ENCODE results near the gene VPS52.
A peak's percentile ranks its signal among the peaks of the same experiment; 100 is the strongest.

VPS52 gene

DNA sequence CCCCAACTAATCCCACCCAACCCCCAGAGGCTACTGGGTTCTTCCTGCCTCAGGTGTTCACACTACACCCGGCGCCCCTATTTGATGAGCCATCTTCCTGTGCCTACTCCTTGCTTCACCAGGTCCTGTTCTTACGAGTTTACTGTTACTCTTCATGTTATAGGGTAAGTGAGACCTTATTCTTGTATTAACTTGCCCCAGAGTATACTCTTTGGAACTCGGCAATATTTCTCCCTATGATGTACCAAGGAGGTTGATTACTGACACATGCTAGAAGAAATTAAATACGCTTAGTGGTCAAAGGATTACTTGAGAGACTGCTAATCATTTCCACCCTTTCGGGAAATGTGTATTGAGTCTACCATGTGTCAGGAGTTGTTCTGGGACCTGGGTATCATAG is 54.4 kb downstream of the VPS52 start:
- Histone ChIP-seq H3K4me3 (no peak overlapping the region), H3K27ac (no peak overlapping the region)

GRCh38 chr6:33216117-33216649 is 55.5 kb downstream of the VPS52 start:
- Histone ChIP-seq H3K27ac (no peak overlapping the region), H3K4me3 (no peak overlapping the region)

DNA sequence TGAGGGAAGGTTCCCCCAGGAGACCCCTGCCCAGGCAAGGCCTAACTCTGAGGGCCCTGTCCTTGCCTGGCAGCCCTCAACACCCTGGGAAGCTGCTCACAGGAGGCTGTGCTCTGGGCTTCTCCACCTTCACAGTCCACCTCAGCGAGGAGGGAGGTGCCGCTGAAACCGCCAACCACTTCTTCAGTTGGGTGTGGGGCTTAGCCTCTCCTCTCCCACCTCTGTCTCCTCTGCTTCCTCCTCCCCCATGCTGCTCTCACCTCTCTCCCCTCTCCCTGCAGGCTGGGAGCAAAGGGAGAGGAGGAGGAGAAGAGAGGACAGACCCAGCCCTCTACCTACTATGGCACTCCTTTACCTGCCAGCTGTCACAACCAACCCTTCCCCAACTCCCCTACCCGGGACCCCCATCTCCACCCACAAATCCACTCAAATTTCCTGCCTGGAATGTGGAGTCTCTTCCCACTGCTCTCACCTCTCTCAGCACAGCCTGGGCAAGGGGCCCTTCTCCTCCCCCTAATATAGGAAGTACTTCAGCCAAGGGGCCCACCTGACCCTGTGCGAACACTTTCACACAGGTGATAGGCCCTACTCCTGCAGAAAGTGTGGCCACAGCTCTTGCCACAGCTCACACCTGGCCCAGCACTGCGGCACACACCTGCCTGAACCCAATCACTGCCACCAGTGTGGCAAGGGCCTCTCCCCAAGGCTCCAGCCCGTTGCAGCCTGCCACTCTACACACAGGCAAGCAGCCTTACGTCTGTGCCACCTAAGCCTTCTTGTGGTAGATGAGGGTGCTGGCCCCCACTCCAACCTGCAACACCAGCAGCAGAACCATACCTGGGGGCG is 56.2 kb downstream of the VPS52 start:
- Histone ChIP-seq H3K4me3 (no peak overlapping the region), H3K27ac (no peak overlapping the region)

GRCh38 chr6:33213989-33214335 is 57.7 kb downstream of the VPS52 start:
- Histone ChIP-seq H3K4me3 (peak overlapping the region in 3 of 7 experiments; percentile 32 to 43 (median 39)), H3K27ac (peak overlapping the region in 4 of 21 experiments; percentile 3 to 72 (median 39))

DNA sequence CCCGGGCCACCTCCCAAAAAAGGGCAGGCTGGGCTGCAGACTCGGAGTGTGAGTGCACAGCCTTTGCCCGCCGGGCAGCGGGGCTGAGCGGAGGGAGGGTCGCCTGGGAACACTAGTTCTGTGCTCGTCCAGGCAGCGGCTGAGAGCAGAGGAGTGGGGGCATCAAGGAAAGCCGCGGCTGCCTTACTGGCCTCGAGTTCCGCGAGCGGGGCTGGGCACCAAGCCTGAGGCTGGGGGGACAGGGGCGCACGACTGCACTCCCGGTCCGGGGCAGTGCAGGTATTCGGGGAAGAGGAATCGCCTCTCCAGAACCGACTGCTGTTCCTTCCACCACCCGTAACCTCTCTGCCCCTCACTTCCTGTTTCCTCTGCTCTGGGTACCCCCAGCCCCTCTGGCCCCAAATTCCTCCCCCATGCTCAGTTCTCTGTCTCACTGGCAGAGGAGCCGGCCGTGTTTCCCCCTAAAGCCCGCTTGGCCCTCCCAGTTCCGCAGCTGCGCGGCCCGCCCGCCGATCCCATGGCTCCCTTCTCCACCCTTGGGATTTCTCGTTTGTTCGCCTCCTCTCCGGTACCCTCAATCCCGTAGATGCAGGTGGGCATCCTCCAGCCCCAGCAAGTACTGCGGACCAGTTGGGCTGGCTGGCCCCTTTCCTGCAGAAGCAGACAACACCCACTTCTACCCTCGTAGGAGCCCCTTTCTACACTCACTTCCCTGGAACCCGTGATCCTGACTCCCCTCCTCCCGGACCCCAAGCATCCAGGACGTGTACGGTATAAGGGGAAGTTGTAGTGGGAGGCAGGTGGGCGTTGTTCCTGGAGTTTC is 58.3 kb downstream of the VPS52 start:
- Histone ChIP-seq H3K27ac (peak overlapping the region in 10 of 21 experiments; percentile 1 to 72 (median 42)), H3K4me3 (peak overlapping the region; percentile 18 to 43 (median 32))

- H3K27ac ChIP-seq: peak overlapping the region in 9 of 21 experiments; percentile 1 to 72 (median 45)
- peak overlapping the region; percentile 18 to 43 (median 32) for H3K4me3 ChIP-seq
Measured at GRCh38 chr6:33212857-33213165, 58.9 kb downstream of the VPS52 start.

DNA sequence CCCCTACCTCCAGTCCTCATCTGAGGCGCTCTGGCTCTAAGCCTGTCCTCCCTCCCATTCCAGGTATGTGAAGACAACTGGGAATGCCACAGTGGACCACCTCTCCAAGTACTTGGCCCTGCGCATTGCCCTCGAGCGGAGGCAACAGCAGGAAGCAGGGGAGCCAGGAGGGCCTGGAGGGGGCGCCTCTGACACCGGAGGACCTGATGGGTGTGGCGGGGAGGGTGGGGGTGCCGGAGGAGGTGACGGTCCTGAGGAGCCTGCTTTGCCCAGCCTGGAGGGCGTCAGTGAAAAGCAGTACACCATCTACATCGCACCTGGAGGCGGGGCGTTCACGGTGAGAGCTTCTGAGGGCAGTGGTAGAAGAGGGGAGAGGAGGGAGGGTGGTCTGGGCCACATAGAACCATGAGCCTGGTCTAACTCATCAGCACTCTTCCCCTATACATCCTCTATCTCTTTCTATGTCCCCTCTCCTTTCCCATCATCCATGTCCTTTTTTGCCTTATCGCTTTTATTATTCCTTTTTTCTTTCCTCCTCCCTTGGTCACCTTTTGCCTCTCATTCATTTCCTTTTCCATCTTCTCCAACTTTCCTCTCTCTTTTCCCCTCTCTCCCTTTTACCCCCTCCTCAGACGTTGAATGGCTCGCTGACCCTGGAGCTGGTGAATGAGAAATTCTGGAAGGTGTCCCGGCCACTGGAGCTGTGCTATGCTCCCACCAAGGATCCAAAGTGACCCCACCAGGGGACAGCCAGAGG is 59.8 kb downstream of the VPS52 start:
- no peak overlapping the region for H3K27ac ChIP-seq
- H3K4me3 ChIP-seq: no peak overlapping the region

DNA sequence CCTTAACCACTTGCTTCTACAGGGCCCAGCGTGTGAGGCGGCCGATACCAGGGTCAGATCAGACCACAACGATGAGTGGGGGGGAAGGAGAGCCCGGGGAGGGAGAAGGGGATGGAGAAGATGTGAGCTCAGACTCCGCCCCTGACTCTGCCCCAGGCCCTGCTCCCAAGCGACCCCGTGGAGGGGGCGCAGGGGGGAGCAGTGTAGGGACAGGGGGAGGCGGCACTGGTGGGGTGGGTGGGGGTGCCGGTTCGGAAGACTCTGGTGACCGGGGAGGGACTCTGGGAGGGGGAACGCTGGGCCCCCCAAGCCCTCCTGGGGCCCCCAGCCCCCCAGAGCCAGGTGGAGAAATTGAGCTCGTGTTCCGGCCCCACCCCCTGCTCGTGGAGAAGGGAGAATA is 60.5 kb downstream of the VPS52 start:
- no peak overlapping the region for H3K27ac ChIP-seq
- no peak overlapping the region for H3K4me3 ChIP-seq

DNA sequence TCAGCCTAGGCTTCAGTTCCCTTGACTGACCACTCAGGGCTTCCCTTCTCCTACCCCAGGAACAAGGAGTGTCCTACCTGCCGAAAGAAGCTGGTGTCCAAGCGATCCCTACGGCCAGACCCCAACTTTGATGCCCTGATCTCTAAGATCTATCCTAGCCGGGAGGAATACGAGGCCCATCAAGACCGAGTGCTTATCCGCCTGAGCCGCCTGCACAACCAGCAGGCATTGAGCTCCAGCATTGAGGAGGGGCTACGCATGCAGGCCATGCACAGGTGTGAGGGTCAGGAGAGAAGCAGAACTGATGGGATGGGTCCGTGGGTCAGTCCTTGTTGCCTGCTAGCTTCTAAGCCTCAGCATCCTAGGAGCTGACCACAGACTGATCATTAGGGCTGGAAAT is 61.8 kb downstream of the VPS52 start:
- Histone ChIP-seq H3K4me3 (no peak overlapping the region), H3K27ac (no peak overlapping the region)

DNA sequence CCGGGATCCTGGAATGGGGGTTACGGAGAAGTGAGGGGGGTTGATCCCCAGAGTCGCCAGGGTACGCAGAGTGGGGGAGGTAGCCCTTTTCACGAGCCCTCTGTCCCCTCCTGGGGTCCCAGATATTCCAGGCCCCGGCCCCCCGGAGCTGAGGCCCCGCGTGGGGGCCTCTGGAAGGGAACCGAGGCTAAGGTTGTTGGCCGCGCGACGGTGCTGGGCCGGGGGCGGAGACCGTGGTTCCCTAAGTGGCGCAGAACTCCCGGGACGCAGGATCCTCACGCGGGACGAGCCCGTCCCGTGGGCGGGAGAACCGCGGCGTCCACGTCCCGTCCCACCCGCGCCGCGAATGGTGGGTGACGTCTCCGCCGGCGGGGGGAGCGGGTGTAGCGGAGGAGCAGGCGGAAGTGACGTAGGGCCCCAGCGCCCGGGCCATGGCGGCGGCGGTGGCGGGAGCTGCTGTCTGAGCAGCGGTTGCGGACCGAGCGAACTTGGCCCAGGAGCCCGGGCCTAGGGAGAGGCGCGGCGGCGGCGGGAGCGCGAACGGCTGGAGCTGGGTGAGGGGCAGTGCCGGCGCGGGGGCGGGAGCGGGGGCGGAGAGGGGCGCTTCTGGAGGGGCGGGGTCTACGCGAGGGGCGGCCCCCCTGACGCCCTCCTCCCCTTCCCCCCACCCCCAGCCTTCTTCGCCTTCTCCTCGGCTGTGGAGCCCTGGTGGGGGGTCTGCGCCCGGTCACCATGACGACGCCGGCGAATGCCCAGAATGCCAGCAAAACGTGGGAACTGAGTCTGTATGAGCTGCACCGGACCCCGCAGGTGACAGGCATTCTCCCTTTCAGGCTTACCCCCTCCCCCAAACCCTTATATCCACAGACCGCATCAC is 63.3 kb downstream of the VPS52 start, which contains the start of gene RING1:
TSS of gene RING1 (plus strand) at position 410 of the 877 bp plus-strand sequence. CDS start at position 733, 323 bp downstream.
- Histone ChIP-seq H3K27ac (peak within 1 kb of the TSS; percentile 85 to 99 (median 95)), H3K4me3 (peak within 1 kb of the TSS; percentile 53 to 90 (median 68))

GRCh38 chr6:33207552-33208090 is 64.1 kb downstream of the VPS52 start:
- Histone ChIP-seq H3K27ac (peak overlapping the region; percentile 85 to 99 (median 95)), H3K4me3 (peak overlapping the region; percentile 53 to 90 (median 68))

- peak overlapping the region in 6 of 7 experiments; percentile 53 to 90 (median 71) for H3K4me3 ChIP-seq
- H3K27ac ChIP-seq: peak overlapping the region in 17 of 21 experiments; percentile 85 to 99 (median 95)
Measured at GRCh38 chr6:33206864-33207551, 64.7 kb downstream of the VPS52 start.

DNA sequence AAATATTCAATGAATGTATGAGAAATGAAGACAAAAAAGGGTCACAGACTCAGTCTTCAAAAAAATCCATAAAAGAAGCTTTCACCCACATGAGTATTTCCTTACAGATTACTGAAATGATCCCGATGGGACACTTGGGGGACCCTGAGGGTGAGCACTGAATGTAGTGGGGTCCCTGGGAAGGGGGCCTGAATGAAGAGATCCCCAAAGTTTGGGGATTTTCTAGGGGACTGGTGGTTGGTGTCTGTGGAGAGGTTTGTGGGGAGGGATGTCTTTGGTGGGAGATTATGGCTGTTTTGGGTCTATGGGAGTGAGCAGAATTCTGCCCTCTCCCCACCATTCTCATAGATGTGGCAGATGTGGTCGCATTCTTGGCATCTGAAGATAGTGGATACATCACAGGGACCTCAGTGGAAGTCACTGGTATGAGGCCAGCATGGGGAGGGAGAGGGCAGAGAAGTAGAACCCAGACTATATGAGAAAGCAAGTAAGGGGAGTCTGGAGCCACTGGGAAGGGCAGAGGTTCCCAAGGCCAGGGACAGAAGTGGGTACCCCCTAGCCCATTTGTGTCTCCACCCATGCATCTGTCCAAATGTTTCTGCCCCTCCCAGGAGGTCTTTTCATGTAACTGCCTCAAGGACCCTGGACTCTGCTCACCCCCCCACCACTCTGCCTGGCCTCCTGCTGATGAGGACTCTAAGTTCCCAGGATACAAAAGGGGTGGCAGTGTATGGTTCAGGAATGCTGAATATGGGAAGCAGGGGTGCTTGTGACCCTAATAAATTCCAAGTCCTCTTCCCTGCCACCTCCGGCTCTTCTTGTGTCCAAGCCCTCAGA is 65.4 kb downstream of the VPS52 start:
- no peak overlapping the region for H3K4me3 ChIP-seq
- H3K27ac ChIP-seq: peak overlapping the region in 6 of 21 experiments; percentile 0 to 98 (median 10)

DNA sequence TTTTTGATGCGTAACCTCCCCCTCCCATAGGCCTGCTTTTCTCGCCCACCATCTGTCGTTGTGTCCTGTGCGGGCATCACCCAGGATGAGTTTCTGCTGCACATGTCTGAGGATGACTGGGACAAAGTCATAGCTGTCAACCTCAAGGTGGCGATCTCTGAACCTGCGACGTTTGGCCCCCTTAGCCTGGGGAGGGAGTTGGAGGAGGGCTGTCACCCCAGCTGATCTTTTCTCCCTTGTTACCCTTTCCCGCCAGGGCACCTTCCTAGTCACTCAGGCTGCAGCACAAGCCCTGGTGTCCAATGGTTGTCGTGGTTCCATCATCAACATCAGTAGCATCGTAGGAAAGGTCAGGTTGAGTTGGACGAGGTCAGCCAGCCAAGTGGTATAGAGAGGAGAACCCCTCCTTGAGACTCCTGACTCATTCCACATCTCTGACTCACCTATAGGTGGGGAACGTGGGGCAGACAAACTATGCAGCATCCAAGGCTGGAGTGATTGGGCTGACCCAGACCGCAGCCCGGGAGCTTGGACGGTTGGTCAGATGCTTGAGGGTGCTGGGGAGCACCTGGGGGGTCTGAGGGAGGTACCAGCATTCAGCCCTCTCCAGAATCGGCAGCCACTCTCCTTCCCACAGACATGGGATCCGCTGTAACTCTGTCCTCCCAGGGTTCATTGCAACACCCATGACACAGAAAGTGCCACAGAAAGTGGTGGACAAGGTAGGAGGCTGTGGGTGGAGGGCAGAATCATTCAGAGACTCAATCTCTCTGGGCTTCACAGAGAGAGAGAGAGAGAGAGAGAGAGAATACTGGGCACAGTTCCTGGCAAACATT is 66.3 kb downstream of the VPS52 start:
- Histone ChIP-seq H3K4me3 (peak overlapping the region; percentile 47 to 74 (median 61)), H3K27ac (peak overlapping the region in 19 of 21 experiments; percentile 50 to 94 (median 81))

GRCh38 chr6:33204415-33205190 is 67.1 kb downstream of the VPS52 start, which contains the start of gene HSD17B8:
Gene HSD17B8, plus strand, starts transcription at chr6:33204655. Its CDS starts 14 bp downstream, at chr6:33204669.
- H3K27ac ChIP-seq: peak within 1 kb of the TSS; percentile 50 to 94 (median 79)
- H3K4me3 ChIP-seq: peak within 1 kb of the TSS; percentile 47 to 74 (median 61)
